Endothelial cell of umbilical vein (primary cell): ENCODE results near the gene TMEM120B.

ENCODE experiments used
- CTCF ChIP-seq, 2 donors: IDR thresholded peaks; 1 replicate in 1 of 2; 2 replicates in 1 of 2; pipeline ENCODE4 v1.5.1; 2011; ENCODE audit warnings: low read length in 2 of 2, mild to moderate bottlenecking in 2 of 2, moderate library complexity in 2 of 2, control low read depth in 1 of 2, inconsistent platforms in 1 of 2, low read depth in 1 of 2; ENCODE audit not compliant: insufficient read depth in 1 of 2; ENCODE audit errors: extremely low read depth in 1 of 2
- EZH2 ChIP-seq: IDR thresholded peaks from 2 replicates; pipeline ENCODE4 v1.6.1; 2012; ENCODE audit warnings: borderline replicate concordance, low read depth, mild to moderate bottlenecking, moderate library complexity, low read length, inconsistent platforms; ENCODE audit not compliant: severe bottlenecking
- FOS ChIP-seq: IDR thresholded peaks from 2 replicates; pipeline ENCODE4 v1.6.1; 2011; ENCODE audit warnings: mild to moderate bottlenecking, low read length, moderate library complexity, borderline replicate concordance; ENCODE audit not compliant: insufficient read depth
- MYC ChIP-seq: IDR thresholded peaks from one replicate; pipeline ENCODE4 v1.6.1; 2011; ENCODE audit warnings: mild to moderate bottlenecking, low read depth, low read length
- POLR2AphosphoS5 ChIP-seq: IDR thresholded peaks from 2 replicates; pipeline ENCODE4 v1.6.1; 2012; ENCODE audit warnings: low read depth, mild to moderate bottlenecking, control low read depth, low read length, moderate library complexity; ENCODE audit not compliant: insufficient read depth
- TF ChIP-seq, protein P1 (sequence below): IDR thresholded peaks from 2 replicates; pipeline ENCODE4 v1.6.1; 2011; ENCODE audit not compliant: insufficient read depth, insufficient read length

- TF ChIP-seq EZH2 = no peak
- TF ChIP-seq FOS = no peak
- TF ChIP-seq CTCF (IDR thresholded peaks at IDR 0.05; ENCODE audit: extremely low read depth in 1 of 2, insufficient read depth in 1 of 2, low read depth in 1 of 2, low read length in 2 of 2) = no peak
- TF ChIP-seq POLR2AphosphoS5 = no peak
- TF ChIP-seq MYC = no peak
- TF ChIP-seq, protein P1, sequence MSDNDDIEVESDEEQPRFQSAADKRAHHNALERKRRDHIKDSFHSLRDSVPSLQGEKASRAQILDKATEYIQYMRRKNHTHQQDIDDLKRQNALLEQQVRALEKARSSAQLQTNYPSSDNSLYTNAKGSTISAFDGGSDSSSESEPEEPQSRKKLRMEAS = no peak
Measured at GRCh38 chr12:121676190-121676589, 36.4 kb upstream of the TMEM120B start.
